BLaER1 (cell line): ENCODE results near the gene MAB21L4.

Source experiments
- H3K27ac ChIP-seq: shearing (Covaris generic); formaldehyde crosslinking; 2 replicates; pipeline ENCODE4 v1.8.1; 2022
- H3K27me3 ChIP-seq: shearing (Covaris generic); formaldehyde crosslinking; 2 replicates; pipeline ENCODE4 v1.8.1; 2022
- H3K36me3 ChIP-seq: shearing (Covaris generic); formaldehyde crosslinking; 2 replicates; pipeline ENCODE4 v1.8.1; 2022
- H3K4me1 ChIP-seq: shearing (Covaris generic); formaldehyde crosslinking; 2 replicates; pipeline ENCODE4 v1.8.1; 2022
- H3K4me2 ChIP-seq: shearing (Covaris generic); formaldehyde crosslinking; 2 replicates; pipeline ENCODE4 v1.8.1; 2022
- H3K4me3 ChIP-seq: shearing (Covaris generic); formaldehyde crosslinking; 2 replicates; pipeline ENCODE4 v1.8.1; 2022
- H3K9ac ChIP-seq: shearing (Covaris generic); formaldehyde crosslinking; 2 replicates; pipeline ENCODE4 v1.8.1; 2022
- H3K9me3 ChIP-seq: shearing (Covaris generic); formaldehyde crosslinking; 2 replicates; pipeline ENCODE4 v1.8.1; 2022
- H4K20me1 ChIP-seq: shearing (Covaris generic); formaldehyde crosslinking; 2 replicates; pipeline ENCODE4 v1.8.1; 2022
- Cebpa-rat ChIP-seq: shearing (Covaris generic); IDR thresholded peaks from 2 replicates; pipeline ENCODE4 v1.8.1; 2022

The MAB21L4 gene

GRCh38 chr2:240931319-240931949 is 35.5 kb upstream of the MAB21L4 start:
- Histone ChIP-seq H3K27ac (0 out of 2 replicates have a peak overlapping the region, but pooled peaks have one; percentile 14), H3K4me1 (peaks cover 63% of the 10 kb centered on the region), H3K4me3 (no peak overlapping the region), H4K20me1 (no peaks in the 10 kb centered on the region), H3K4me2 (peak overlapping the region; percentile 81), H3K36me3 (no peaks in the 10 kb centered on the region), H3K9me3 (peaks cover 3% of the 10 kb centered on the region; the same call in 1 of the 2 replicates), H3K27me3 (no peaks in the 10 kb centered on the region), H3K9ac (no peak overlapping the region)
- TF ChIP-seq Cebpa-rat: no peak

- H3K4me2 ChIP-seq: peak overlapping the region; percentile 81; the same call in 1 of the 2 replicates
- TF ChIP-seq Cebpa-rat: no peak
- no peaks in the 10 kb centered on the region for H3K36me3 ChIP-seq
- no peaks in the 10 kb centered on the region for H3K27me3 ChIP-seq
- peaks cover 70% of the 10 kb centered on the region for H3K4me1 ChIP-seq
- no peak overlapping the region for H3K4me3 ChIP-seq
- H3K27ac ChIP-seq: no peak overlapping the region
- no peaks in the 10 kb centered on the region for H3K9me3 ChIP-seq
- no peak overlapping the region for H3K9ac ChIP-seq
- no peaks in the 10 kb centered on the region for H4K20me1 ChIP-seq
Observed at GRCh38 chr2:240930631-240931318, 34.8 kb upstream of the MAB21L4 start.

GRCh38 chr2:240930096-240930630 is 34.2 kb upstream of the MAB21L4 start:
- no peak overlapping the region for H3K4me2 ChIP-seq
- TF ChIP-seq Cebpa-rat: no peak
- no peak overlapping the region for H3K4me3 ChIP-seq
- peaks cover 67% of the 10 kb centered on the region for H3K4me1 ChIP-seq
- no peak overlapping the region for H3K27ac ChIP-seq
- H3K36me3 ChIP-seq: no peaks in the 10 kb centered on the region
- H4K20me1 ChIP-seq: no peaks in the 10 kb centered on the region
- no peak overlapping the region for H3K9ac ChIP-seq
- no peaks in the 10 kb centered on the region for H3K27me3 ChIP-seq
- H3K9me3 ChIP-seq: no peaks in the 10 kb centered on the region

- no peak for TF ChIP-seq Cebpa-rat
- no peaks in the 10 kb centered on the region for H3K36me3 ChIP-seq
- H4K20me1 ChIP-seq: no peaks in the 10 kb centered on the region
- H3K4me1 ChIP-seq: peaks cover 60% of the 10 kb centered on the region
- H3K27me3 ChIP-seq: no peaks in the 10 kb centered on the region
- no peak overlapping the region for H3K4me3 ChIP-seq
- H3K9ac ChIP-seq: no peak overlapping the region
- no peak overlapping the region for H3K4me2 ChIP-seq
- H3K9me3 ChIP-seq: no peaks in the 10 kb centered on the region
- no peak overlapping the region for H3K27ac ChIP-seq
Observed at GRCh38 chr2:240929364-240930095, 33.6 kb upstream of the MAB21L4 start.

GRCh38 chr2:240928476-240929363 is 32.8 kb upstream of the MAB21L4 start:
- Histone ChIP-seq H3K9me3 (no peaks in the 10 kb centered on the region), H3K36me3 (no peaks in the 10 kb centered on the region), H3K27me3 (no peaks in the 10 kb centered on the region), H3K9ac (no peak overlapping the region), H3K4me1 (peaks cover 52% of the 10 kb centered on the region), H3K4me3 (no peak overlapping the region), H3K4me2 (no peak overlapping the region), H3K27ac (no peak overlapping the region), H4K20me1 (no peaks in the 10 kb centered on the region)
- no peak for TF ChIP-seq Cebpa-rat

- H3K4me3 ChIP-seq: no peak overlapping the region
- H3K36me3 ChIP-seq: no peaks in the 10 kb centered on the region
- H3K27me3 ChIP-seq: no peaks in the 10 kb centered on the region
- H3K4me2 ChIP-seq: no peak overlapping the region
- no peak overlapping the region for H3K9ac ChIP-seq
- no peaks in the 10 kb centered on the region for H4K20me1 ChIP-seq
- H3K27ac ChIP-seq: no peak overlapping the region
- no peak for TF ChIP-seq Cebpa-rat
- H3K9me3 ChIP-seq: no peaks in the 10 kb centered on the region
- H3K4me1 ChIP-seq: peaks cover 45% of the 10 kb centered on the region
Observed at GRCh38 chr2:240927390-240927781, 31.4 kb upstream of the MAB21L4 start.

- TF ChIP-seq Cebpa-rat: no peak
- no peaks in the 10 kb centered on the region for H4K20me1 ChIP-seq
- 0 out of 2 replicates have a peak overlapping the region, but pooled peaks have one; percentile 19 for H3K9ac ChIP-seq
- no peak overlapping the region for H3K4me3 ChIP-seq
- no peaks in the 10 kb centered on the region for H3K27me3 ChIP-seq
- H3K4me2 ChIP-seq: peak overlapping the region; percentile 30
- no peaks in the 10 kb centered on the region for H3K36me3 ChIP-seq
- 0 out of 2 replicates have a peak overlapping the region, but pooled peaks have one; percentile 13 for H3K27ac ChIP-seq
- H3K4me1 ChIP-seq: peaks cover 45% of the 10 kb centered on the region
- H3K9me3 ChIP-seq: no peaks in the 10 kb centered on the region
Observed at GRCh38 chr2:240926516-240927389, 30.8 kb upstream of the MAB21L4 start.
